Prostate gland (tissue), 2 donors: ENCODE data around the gene PLCH1. TPM values are rescaled to one million over a fixed set of nuclear protein-coding genes. Genes with fewer than 3 reads are reported as not detected.

Source experiments
- DNase-seq: peaks from one replicate; pipeline ENCODE4 v3.0.0-alpha.2; 2019; ENCODE audit warnings: low spot score
- H3K27ac ChIP-seq, 2 donors: fragments of 200-600 bp; sonication (generic); 2 replicates each; pipeline ENCODE4 v1.5.1; 2017 to 2019
- H3K27me3 ChIP-seq: fragments of 200-600 bp; sonication (generic); replicated peaks from 2 replicates; pipeline ENCODE4 v1.5.1; 2019; ENCODE audit not compliant: insufficient read depth
- H3K36me3 ChIP-seq, 2 donors: fragments of 200-600 bp; sonication (generic); 1 replicate in 1 of 2; 2 replicates in 1 of 2; pipeline versions ENCODE4 v1.5.1 to v1.8.1; 2017 to 2019
- H3K4me1 ChIP-seq: fragments of 200-600 bp; sonication (generic); replicated peaks from 2 replicates; pipeline ENCODE4 v1.5.1; 2019
- H3K4me3 ChIP-seq, 2 donors: fragments of 200-600 bp; sonication (generic); 2 replicates each; pipeline ENCODE4 v1.5.1; 2017 to 2019
- H3K9me3 ChIP-seq: fragments of 200-600 bp; sonication (generic); 2 replicates; pipeline ENCODE4 v1.5.1; 2017
- POLR2A ChIP-seq: fragments of 450-650 bp; IDR thresholded peaks from one replicate; pipeline ENCODE4 v1.6.1; 2016; ENCODE audit warnings: antibody characterized with exemption, mild to moderate bottlenecking
- POLR2AphosphoS5 ChIP-seq: sonication (generic); formaldehyde crosslinking; IDR thresholded peaks from one replicate; pipeline ENCODE4 v1.6.1; 2017; ENCODE audit warnings: antibody characterized with exemption
- WGBS: methylation state at CpG from one replicate; pipeline ENCODE4 v1.1.5; 2018; 5-methylcytosine and 5-hydroxymethylcytosine counted together
- intact Hi-C: fragments of 100-400 bp; cut with DNase I; formaldehyde crosslinking; loops from one replicate; pipeline ENCODE4 v1.14.2; 2022
- total RNA-seq, 2 donors: library from RNA; depleted of rRNA; stranded (reverse); fragments of >200 nt; gene quantifications; one replicate each; pipeline ENCODE4 v1.1.0, GENCODE V29; 2016
- TF ChIP-seq, protein P1 (sequence below), 4 experiments: fragments of 200-600 bp in 2 of 4; fragments of 450-650 bp in 2 of 4; sonication (generic) in 2 of 4; IDR thresholded peaks; 1 replicate in 3 of 4; 2 replicates in 1 of 4; pipeline ENCODE4 v1.5.1; 2016 to 2019; ENCODE audit warnings: antibody characterized with exemption in 4 of 4, mild to moderate bottlenecking in 2 of 4, moderate library complexity in 2 of 4

Gene PLCH1
- total RNA-seq, 2 donors from 2014 or later = 0.64 to 12.2 TPM

GRCh38 chr3:155549087-155549486 is 195.8 kb downstream of the PLCH1 start:
- no peak overlapping the region for H3K27ac ChIP-seq

GRCh38 chr3:155548195-155548594 is 196.7 kb downstream of the PLCH1 start:
- Histone ChIP-seq H3K36me3 (no peaks in the 10 kb centered on the region), H3K9me3 (no peaks in the 10 kb centered on the region), H3K4me3 (no peak overlapping the region), H3K27me3 (no peaks in the 10 kb centered on the region), H3K4me1 (no peaks in the 10 kb centered on the region), H3K27ac (no peak overlapping the region)
- TF ChIP-seq, protein P1, sequence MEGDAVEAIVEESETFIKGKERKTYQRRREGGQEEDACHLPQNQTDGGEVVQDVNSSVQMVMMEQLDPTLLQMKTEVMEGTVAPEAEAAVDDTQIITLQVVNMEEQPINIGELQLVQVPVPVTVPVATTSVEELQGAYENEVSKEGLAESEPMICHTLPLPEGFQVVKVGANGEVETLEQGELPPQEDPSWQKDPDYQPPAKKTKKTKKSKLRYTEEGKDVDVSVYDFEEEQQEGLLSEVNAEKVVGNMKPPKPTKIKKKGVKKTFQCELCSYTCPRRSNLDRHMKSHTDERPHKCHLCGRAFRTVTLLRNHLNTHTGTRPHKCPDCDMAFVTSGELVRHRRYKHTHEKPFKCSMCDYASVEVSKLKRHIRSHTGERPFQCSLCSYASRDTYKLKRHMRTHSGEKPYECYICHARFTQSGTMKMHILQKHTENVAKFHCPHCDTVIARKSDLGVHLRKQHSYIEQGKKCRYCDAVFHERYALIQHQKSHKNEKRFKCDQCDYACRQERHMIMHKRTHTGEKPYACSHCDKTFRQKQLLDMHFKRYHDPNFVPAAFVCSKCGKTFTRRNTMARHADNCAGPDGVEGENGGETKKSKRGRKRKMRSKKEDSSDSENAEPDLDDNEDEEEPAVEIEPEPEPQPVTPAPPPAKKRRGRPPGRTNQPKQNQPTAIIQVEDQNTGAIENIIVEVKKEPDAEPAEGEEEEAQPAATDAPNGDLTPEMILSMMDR (IDR thresholded peaks at IDR 0.05) = no peak
- TF ChIP-seq POLR2A (no peak), POLR2AphosphoS5 (no peak)
- no peak for DNase-seq
- 80% methylated on average over 2 of the region's 2 CpGs for WGBS
- intact Hi-C loops = no loop called here

More at GRCh38 chr3:155549087-155549486, 195.8 kb downstream of the PLCH1 start:
- Histone ChIP-seq H3K27me3 (no peaks in the 10 kb centered on the region), H3K4me3 (no peak overlapping the region), H3K4me1 (no peaks in the 10 kb centered on the region), H3K9me3 (no peaks in the 10 kb centered on the region), H3K36me3 (no peaks in the 10 kb centered on the region)
- WGBS = 81% methylated on average over 2 of the region's 2 CpGs
- no peak for TF ChIP-seq POLR2A
- intact Hi-C loops = no loop called here
- DNase-seq = no peak

- Histone ChIP-seq H3K4me1 (no peaks in the 10 kb centered on the region), H3K36me3 (no peaks in the 10 kb centered on the region), H3K4me3 (no peak overlapping the region), H3K9me3 (no peaks in the 10 kb centered on the region), H3K27ac (no peak overlapping the region), H3K27me3 (no peaks in the 10 kb centered on the region)
- 92% methylated on average over 3 of the region's 3 CpGs for WGBS
- no peak for DNase-seq
- TF ChIP-seq POLR2AphosphoS5 (no peak), POLR2A (no peak)
- TF ChIP-seq, protein P1 (IDR thresholded peaks at IDR 0.05) = no peak
- intact Hi-C loops = no loop called here
Measured at GRCh38 chr3:155535098-155535497, 209.8 kb downstream of the PLCH1 start.

- DNase-seq = no peak
- no peak for TF ChIP-seq POLR2AphosphoS5
- no peak for TF ChIP-seq POLR2A
- TF ChIP-seq, protein P1 (IDR thresholded peaks at IDR 0.05) = no peak
- H3K9me3 ChIP-seq = no peaks in the 10 kb centered on the region
- H3K27ac ChIP-seq = no peak overlapping the region
- no peaks in the 10 kb centered on the region for H3K4me1 ChIP-seq
- intact Hi-C loops = no loop called here
- H3K27me3 ChIP-seq = no peaks in the 10 kb centered on the region
- H3K4me3 ChIP-seq = no peak overlapping the region
- no peaks in the 10 kb centered on the region for H3K36me3 ChIP-seq
Measured at GRCh38 chr3:155528579-155528978, 216.3 kb downstream of the PLCH1 start.

- intact Hi-C loops = no loop called here
Measured at GRCh38 chr3:155525324-155525833, 219.5 kb downstream of the PLCH1 start.

More at GRCh38 chr3:155525324-155525833, 219.5 kb downstream of the PLCH1 start:
- H3K27me3 ChIP-seq = no peaks in the 10 kb centered on the region
- H3K9me3 ChIP-seq = no peaks in the 10 kb centered on the region
- 91% methylated on average over 5 of the region's 5 CpGs for WGBS
- no peaks in the 10 kb centered on the region for H3K4me1 ChIP-seq
- H3K4me3 ChIP-seq = no peak overlapping the region
- H3K36me3 ChIP-seq = no peaks in the 10 kb centered on the region
- TF ChIP-seq POLR2AphosphoS5 (no peak), POLR2A (no peak)
- TF ChIP-seq, protein P1 (IDR thresholded peaks at IDR 0.05) = no peak
- no peak overlapping the region for H3K27ac ChIP-seq
- DNase-seq = no peak
